ENCODE data around the gene KCTD13.
A peak's percentile ranks its signal among the peaks of the same experiment; 100 is the strongest.

Gene KCTD13

GRCh38 chr16:29950806-29951461 is 24.9 kb upstream of the KCTD13 start:
- Histone ChIP-seq H3K79me2 (ENCODE audit: insufficient read depth, low read length) (no peaks in the 10 kb centered on the region), H3K27me3 (ENCODE audit: insufficient read depth, low read length, poor library complexity) (no peaks in the 10 kb centered on the region), H3K4me1 (ENCODE audit: insufficient read depth, low read length) (no peaks in the 10 kb centered on the region), H3K4me2 (ENCODE audit: insufficient read depth, low read length) (no peak overlapping the region), H3K4me3 (ENCODE audit: low read depth in 1 of 2, low read length in 2 of 2) (no peak overlapping the region), H4K20me1 (ENCODE audit: insufficient read depth, low read length) (no peaks in the 10 kb centered on the region), H3K36me3 (ENCODE audit: insufficient read depth, low read length) (no peaks in the 10 kb centered on the region), H3K9me3 (ENCODE audit: insufficient read depth, low read length, severe bottlenecking) (no peaks in the 10 kb centered on the region), H3K27ac (ENCODE audit: low read length) (no peak overlapping the region), H3K9ac (ENCODE audit: low read depth, low read length) (no peak overlapping the region), H2AFZ (ENCODE audit: low read depth, low read length) (no peak overlapping the region)
- no peak for TF ChIP-seq EZH2 (IDR thresholded peaks at IDR 0.05; ENCODE audit: borderline replicate concordance, low read depth, low read length, severe bottlenecking)
- no peak for TF ChIP-seq CTCF (IDR thresholded peaks at IDR 0.05; ENCODE audit: borderline replicate concordance, extremely low read depth, low read length, poor library complexity, severe bottlenecking)
- ATAC-seq (ENCODE audit: insufficient read depth, low read depth): no peak
- no peak for DNase-seq

GRCh38 chr16:29947897-29948296 is 21.9 kb upstream of the KCTD13 start:
- Histone ChIP-seq H3K9me3 (ENCODE audit: insufficient read depth, low read length, severe bottlenecking) (no peaks in the 10 kb centered on the region), H3K9ac (ENCODE audit: low read depth, low read length) (no peak overlapping the region), H3K4me3 (ENCODE audit: low read depth in 1 of 2, low read length in 2 of 2) (no peak overlapping the region), H3K4me2 (ENCODE audit: insufficient read depth, low read length) (no peak overlapping the region), H3K36me3 (ENCODE audit: insufficient read depth, low read length) (no peaks in the 10 kb centered on the region), H3K79me2 (ENCODE audit: insufficient read depth, low read length) (no peaks in the 10 kb centered on the region), H4K20me1 (ENCODE audit: insufficient read depth, low read length) (no peaks in the 10 kb centered on the region), H3K4me1 (ENCODE audit: insufficient read depth, low read length) (no peaks in the 10 kb centered on the region), H3K27ac (ENCODE audit: low read length) (no peak overlapping the region), H2AFZ (ENCODE audit: low read depth, low read length) (no peak overlapping the region), H3K27me3 (ENCODE audit: insufficient read depth, low read length, poor library complexity) (no peaks in the 10 kb centered on the region)
- no peak for DNase-seq
- ATAC-seq (ENCODE audit: insufficient read depth, low read depth): no peak
- no peak for TF ChIP-seq CTCF (IDR thresholded peaks at IDR 0.05; ENCODE audit: borderline replicate concordance, extremely low read depth, low read length, poor library complexity, severe bottlenecking)
- no peak for TF ChIP-seq EZH2 (IDR thresholded peaks at IDR 0.05; ENCODE audit: borderline replicate concordance, low read depth, low read length, severe bottlenecking)

- H3K4me1 ChIP-seq (ENCODE audit: insufficient read depth, low read length): no peaks in the 10 kb centered on the region
- no peak overlapping the region for H3K4me3 ChIP-seq (ENCODE audit: low read depth in 1 of 2, low read length in 2 of 2)
- H3K9me3 ChIP-seq (ENCODE audit: insufficient read depth, low read length, severe bottlenecking): no peaks in the 10 kb centered on the region
- no peak overlapping the region for H3K9ac ChIP-seq (ENCODE audit: low read depth, low read length)
- no peak overlapping the region for H3K27ac ChIP-seq (ENCODE audit: low read length)
- H3K27me3 ChIP-seq (ENCODE audit: insufficient read depth, low read length, poor library complexity): no peaks in the 10 kb centered on the region
- no peak overlapping the region for H2AFZ ChIP-seq (ENCODE audit: low read depth, low read length)
- H3K79me2 ChIP-seq (ENCODE audit: insufficient read depth, low read length): no peaks in the 10 kb centered on the region
- H3K36me3 ChIP-seq (ENCODE audit: insufficient read depth, low read length): no peaks in the 10 kb centered on the region
- peak; percentile 27 for TF ChIP-seq CTCF (IDR thresholded peaks at IDR 0.05; ENCODE audit: borderline replicate concordance, extremely low read depth, low read length, poor library complexity, severe bottlenecking)
- TF ChIP-seq EZH2 (IDR thresholded peaks at IDR 0.05; ENCODE audit: borderline replicate concordance, low read depth, low read length, severe bottlenecking): no peak
- no peak overlapping the region for H3K4me2 ChIP-seq (ENCODE audit: insufficient read depth, low read length)
- ATAC-seq (ENCODE audit: insufficient read depth, low read depth) (no peak), DNase-seq (no peak)
- H4K20me1 ChIP-seq (ENCODE audit: insufficient read depth, low read length): no peaks in the 10 kb centered on the region
Observed at GRCh38 chr16:29943846-29944799, 18.1 kb upstream of the KCTD13 start.

All from DND-41 (cell line).